ENCODE data around the gene MBD4. TPM values are rescaled to one million over a fixed set of nuclear protein-coding genes. Genes with fewer than 3 reads are reported as not detected.

MBD4 gene
- total RNA-seq, 2 donors from 2014 or later, result 20.6 to 34.0 TPM

DNA sequence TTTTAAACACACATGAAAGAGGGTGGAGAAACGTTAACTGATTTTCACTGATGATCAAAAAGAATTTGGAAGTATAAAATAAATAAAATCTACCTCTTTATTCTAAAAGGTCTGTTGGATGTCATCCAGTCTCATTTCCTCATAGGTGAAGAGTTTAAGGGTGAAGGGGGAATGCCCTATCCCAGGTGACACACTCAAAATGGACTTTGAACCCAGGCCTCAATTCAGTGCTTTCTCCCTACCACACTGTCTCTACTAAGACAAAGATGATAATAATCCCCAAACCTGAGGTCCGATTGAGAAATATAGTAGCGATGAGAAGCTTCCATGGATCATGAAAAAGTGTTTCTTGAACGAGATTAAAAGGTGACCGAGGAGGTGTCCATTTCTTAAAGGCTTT lies 6.2 kb downstream of the MBD4 start:
- Histone ChIP-seq H3K9me3 (no peaks in the 10 kb centered on the region), H3K4me1 (replicated peaks) (peaks cover 12% of the 10 kb centered on the region), H3K27ac (no peak overlapping the region), H3K4me3 (no peak overlapping the region), H3K27me3 (replicated peaks; ENCODE audit: insufficient read depth) (no peaks in the 10 kb centered on the region), H3K36me3 (peaks cover 0 to 15% of the 10 kb centered on the region in 2 donors)
- WGBS, result 85% methylated on average over 5 of the region's 5 CpGs
- DNase-seq (ENCODE audit: low spot score), result no peak
- TF ChIP-seq, protein P1, sequence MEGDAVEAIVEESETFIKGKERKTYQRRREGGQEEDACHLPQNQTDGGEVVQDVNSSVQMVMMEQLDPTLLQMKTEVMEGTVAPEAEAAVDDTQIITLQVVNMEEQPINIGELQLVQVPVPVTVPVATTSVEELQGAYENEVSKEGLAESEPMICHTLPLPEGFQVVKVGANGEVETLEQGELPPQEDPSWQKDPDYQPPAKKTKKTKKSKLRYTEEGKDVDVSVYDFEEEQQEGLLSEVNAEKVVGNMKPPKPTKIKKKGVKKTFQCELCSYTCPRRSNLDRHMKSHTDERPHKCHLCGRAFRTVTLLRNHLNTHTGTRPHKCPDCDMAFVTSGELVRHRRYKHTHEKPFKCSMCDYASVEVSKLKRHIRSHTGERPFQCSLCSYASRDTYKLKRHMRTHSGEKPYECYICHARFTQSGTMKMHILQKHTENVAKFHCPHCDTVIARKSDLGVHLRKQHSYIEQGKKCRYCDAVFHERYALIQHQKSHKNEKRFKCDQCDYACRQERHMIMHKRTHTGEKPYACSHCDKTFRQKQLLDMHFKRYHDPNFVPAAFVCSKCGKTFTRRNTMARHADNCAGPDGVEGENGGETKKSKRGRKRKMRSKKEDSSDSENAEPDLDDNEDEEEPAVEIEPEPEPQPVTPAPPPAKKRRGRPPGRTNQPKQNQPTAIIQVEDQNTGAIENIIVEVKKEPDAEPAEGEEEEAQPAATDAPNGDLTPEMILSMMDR (IDR thresholded peaks at IDR 0.05), result no peak
- TF ChIP-seq POLR2AphosphoS5 (IDR thresholded peaks at IDR 0.05), result no peak
- no peak for TF ChIP-seq POLR2A (IDR thresholded peaks at IDR 0.05)
- intact Hi-C loops (cut with DNase I), result no loop called here

DNA sequence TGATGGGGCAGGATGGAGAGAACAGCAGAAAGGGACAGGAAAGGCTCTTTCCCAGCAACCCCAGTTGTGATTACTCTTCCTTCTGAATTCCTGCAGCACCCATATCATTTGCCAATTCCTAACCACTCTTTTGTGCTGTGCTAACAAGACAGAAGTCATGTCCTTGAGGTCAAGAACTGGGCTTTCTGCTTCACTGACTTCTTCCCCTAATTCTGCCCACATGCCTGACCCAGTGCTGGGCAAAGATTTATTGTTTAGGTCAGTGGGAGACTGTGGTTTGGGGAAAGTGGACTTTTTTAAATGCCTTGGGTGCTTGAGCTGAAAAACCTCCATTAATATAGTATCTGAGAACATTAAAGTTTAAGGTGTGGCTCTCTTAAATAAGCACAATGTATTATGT lies 7.1 kb downstream of the MBD4 start:
- H3K9me3 ChIP-seq, result no peaks in the 10 kb centered on the region
- H3K36me3 ChIP-seq, result peaks cover 0 to 15% of the 10 kb centered on the region in 2 donors
- DNase-seq (ENCODE audit: low spot score), result no peak
- peaks cover 9% of the 10 kb centered on the region for H3K4me1 ChIP-seq (replicated peaks)
- TF ChIP-seq, protein P1 (IDR thresholded peaks at IDR 0.05), result no peak
- TF ChIP-seq POLR2A (IDR thresholded peaks at IDR 0.05) (no peak), POLR2AphosphoS5 (IDR thresholded peaks at IDR 0.05) (no peak)
- no peak overlapping the region for H3K4me3 ChIP-seq
- H3K27ac ChIP-seq, result no peak overlapping the region
- intact Hi-C loops (cut with DNase I), result no loop called here
- no peaks in the 10 kb centered on the region for H3K27me3 ChIP-seq (replicated peaks; ENCODE audit: insufficient read depth)

DNA sequence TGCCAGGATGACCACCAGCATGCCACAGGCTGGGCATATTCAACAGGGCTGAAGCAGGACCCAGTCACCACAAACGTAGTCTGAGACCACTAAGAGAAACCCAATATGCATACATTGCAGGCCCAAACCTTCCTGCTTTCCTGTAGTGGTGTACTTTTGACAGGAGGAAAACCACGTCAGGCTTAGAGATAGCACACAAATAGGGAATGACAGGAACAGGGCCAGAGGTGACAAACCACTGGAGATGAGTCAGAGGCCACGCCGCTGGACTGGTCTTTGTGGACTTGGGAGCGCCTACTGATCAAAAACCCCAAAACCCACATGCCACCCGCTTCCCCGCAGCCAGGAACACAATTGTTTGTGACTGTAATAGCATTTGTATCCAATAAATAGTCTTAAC lies 7.7 kb downstream of the MBD4 start:
- DNase-seq (ENCODE audit: low spot score), result no peak
- no peak overlapping the region for H3K4me3 ChIP-seq
- intact Hi-C loops (cut with DNase I), result no loop called here
- TF ChIP-seq, protein P1 (IDR thresholded peaks at IDR 0.05), result no peak
- TF ChIP-seq POLR2A (IDR thresholded peaks at IDR 0.05) (no peak), POLR2AphosphoS5 (IDR thresholded peaks at IDR 0.05) (no peak)
- H3K4me1 ChIP-seq (replicated peaks), result peaks cover 9% of the 10 kb centered on the region
- peaks cover 0 to 15% of the 10 kb centered on the region in 2 donors for H3K36me3 ChIP-seq
- no peaks in the 10 kb centered on the region for H3K9me3 ChIP-seq
- WGBS, result 86% methylated on average over 7 of the region's 7 CpGs
- no peak overlapping the region for H3K27ac ChIP-seq
- H3K27me3 ChIP-seq (replicated peaks; ENCODE audit: insufficient read depth), result no peaks in the 10 kb centered on the region

DNA sequence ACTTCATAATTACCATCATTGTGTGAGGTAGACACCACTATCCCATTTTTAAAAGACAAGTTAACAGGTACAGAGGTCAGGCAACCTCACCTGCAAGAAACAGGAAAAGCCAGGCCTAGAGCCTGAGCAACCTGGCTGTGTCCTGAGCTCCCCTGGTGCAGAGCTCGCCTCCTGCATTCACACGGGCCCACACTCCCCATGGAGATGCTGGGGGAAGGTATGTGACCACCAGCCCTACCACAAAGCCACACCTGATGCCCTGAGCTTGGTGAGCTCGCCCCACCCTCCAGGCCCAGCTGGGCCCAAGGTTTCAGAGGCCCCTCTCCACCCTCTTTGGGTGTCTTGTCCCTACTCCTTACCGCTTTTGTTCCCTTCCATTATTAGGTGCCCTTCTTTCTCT lies 10.1 kb downstream of the MBD4 start:
- no peak for DNase-seq (ENCODE audit: low spot score)
- intact Hi-C loops (cut with DNase I), result no loop called here
- H3K27ac ChIP-seq, result no peak overlapping the region

DNA sequence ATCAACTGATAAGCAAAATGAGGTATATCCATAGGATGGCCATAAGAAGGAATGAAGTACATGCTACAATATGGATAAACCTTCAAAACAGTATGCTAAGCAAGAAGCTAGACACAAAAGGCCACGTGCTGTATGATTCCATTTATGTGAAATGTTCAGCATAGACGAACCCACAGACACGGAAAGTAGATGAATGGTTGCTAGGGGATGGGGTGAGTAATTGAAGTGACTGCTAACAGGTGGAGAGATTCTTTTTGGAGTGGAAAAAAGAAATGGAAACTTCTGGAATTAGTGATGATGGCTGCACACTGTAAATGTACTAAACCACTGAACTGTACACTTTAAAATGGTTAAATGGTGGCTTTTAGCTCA lies 10.7 kb downstream of the MBD4 start:
- TF ChIP-seq POLR2AphosphoS5 (IDR thresholded peaks at IDR 0.05) (no peak), POLR2A (IDR thresholded peaks at IDR 0.05) (no peak)
- TF ChIP-seq, protein P1 (IDR thresholded peaks at IDR 0.05), result no peak
- peak overlapping the region in 1 of 2 donors; percentile 40 for H3K4me3 ChIP-seq
- DNase-seq (ENCODE audit: low spot score), result no peak
- H3K27ac ChIP-seq, result peak overlapping the region; percentile 68
- no peaks in the 10 kb centered on the region for H3K27me3 ChIP-seq (replicated peaks; ENCODE audit: insufficient read depth)
- no peaks in the 10 kb centered on the region for H3K4me1 ChIP-seq (replicated peaks)
- no peaks in the 10 kb centered on the region for H3K9me3 ChIP-seq
- 71% methylated on average over 3 of the region's 3 CpGs for WGBS
- intact Hi-C loops (cut with DNase I), result no loop called here
- peaks cover 0 to 15% of the 10 kb centered on the region in 2 donors for H3K36me3 ChIP-seq

More for the DNA sequence above, 10.1 kb downstream of the MBD4 start:
- H3K4me3 ChIP-seq, result no peak overlapping the region
- H3K9me3 ChIP-seq, result no peaks in the 10 kb centered on the region
- peaks cover 0 to 15% of the 10 kb centered on the region in 2 donors for H3K36me3 ChIP-seq
- TF ChIP-seq POLR2AphosphoS5 (IDR thresholded peaks at IDR 0.05), result no peak
- no peak for TF ChIP-seq POLR2A (IDR thresholded peaks at IDR 0.05)
- TF ChIP-seq, protein P1 (IDR thresholded peaks at IDR 0.05), result no peak
- H3K27me3 ChIP-seq (replicated peaks; ENCODE audit: insufficient read depth), result no peaks in the 10 kb centered on the region
- 86% methylated on average over 4 of the region's 4 CpGs for WGBS
- no peaks in the 10 kb centered on the region for H3K4me1 ChIP-seq (replicated peaks)

Data from prostate gland (tissue), 2 donors.